HG03439 (cell line): ENCODE data around the gene CHMP4B.

Experiments used
- ATAC-seq: cut with Tn5 transposase; IDR thresholded peaks from one replicate; pipeline ENCODE4 v1.9.1; 2021; ENCODE audit warnings: mild to moderate bottlenecking, moderate library complexity; ENCODE audit not compliant: unreplicated experiment

The CHMP4B gene

DNA sequence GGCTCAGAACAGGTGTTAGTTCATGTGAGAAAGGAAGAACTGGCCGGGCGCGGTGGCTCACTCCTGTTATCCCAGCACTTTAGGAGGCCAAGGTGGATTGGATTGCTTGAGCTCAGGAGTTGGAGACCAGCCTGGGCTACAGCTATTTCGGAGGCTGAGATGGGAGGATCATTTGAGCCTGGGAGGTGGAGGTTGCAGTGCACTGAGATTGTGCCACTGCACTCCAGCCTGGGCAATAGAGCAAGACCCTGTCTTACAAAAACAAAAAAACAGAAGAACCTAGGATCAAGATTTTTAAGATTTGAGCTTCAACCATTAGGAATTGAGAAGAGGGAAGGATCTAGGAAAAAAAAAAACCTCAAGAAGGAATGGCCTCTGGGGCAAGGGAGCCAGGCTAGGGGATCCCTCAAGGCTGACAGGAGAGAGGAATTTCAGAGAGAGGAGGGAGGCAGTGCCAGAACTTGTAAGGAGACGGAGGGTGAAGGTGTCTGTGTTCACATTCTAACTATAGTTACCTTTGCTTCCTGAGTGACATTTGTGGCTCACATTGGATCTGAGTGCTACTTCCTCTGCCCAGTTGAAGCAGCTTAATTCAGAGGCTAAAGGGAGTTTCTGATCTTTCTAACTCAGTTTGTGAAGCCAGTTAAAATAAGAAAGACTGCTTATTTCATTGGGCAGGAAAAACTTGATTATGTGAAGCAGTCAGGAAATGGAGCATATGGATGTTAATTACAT, 26.1 kb downstream of the CHMP4B start:
- ATAC-seq = no peak

DNA sequence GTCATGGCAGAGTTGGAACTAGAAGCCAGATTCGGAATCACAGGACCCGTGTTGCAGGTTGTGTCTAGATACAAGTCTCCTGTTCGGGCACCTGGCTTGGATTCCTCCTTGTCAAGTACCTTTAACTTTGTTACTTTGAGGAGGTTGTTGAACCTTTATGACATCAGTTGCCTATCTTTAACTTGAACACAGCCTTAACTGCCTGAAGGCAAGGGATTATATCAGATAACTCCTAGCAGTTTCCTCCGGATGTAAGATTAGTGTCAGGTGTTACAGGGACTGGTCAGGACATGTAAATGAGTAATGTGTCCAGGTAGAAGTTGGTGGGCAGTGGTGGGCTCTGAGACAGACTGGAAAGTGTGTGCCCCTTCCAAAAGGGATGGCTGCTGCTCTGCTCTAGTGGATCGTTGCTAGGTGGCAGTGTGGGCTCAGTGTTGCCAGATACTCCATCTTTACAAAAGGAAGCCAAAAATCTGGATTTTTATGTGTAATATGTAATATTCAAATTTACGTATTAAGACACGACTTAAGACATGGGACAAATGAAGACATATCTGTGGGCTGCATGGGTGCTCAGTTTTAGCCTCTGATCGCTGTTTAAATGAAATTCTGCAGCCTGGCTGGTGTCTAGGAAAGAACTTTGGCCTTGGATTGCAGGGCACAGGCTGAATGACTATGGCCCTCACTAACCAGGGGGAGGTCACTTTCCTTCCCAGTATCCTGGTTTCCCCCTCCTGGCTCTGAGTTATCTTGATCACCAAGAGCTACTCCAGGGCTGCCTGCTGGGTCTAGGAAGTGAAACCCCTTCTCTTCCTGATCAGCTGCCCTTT, 27.1 kb downstream of the CHMP4B start:
- no peak for ATAC-seq

GRCh38 chr20:33839591-33839990, 28.4 kb downstream of the CHMP4B start:
- no peak for ATAC-seq

- ATAC-seq = no peak
Observed at GRCh38 chr20:33840160-33840559, 29.0 kb downstream of the CHMP4B start.

DNA sequence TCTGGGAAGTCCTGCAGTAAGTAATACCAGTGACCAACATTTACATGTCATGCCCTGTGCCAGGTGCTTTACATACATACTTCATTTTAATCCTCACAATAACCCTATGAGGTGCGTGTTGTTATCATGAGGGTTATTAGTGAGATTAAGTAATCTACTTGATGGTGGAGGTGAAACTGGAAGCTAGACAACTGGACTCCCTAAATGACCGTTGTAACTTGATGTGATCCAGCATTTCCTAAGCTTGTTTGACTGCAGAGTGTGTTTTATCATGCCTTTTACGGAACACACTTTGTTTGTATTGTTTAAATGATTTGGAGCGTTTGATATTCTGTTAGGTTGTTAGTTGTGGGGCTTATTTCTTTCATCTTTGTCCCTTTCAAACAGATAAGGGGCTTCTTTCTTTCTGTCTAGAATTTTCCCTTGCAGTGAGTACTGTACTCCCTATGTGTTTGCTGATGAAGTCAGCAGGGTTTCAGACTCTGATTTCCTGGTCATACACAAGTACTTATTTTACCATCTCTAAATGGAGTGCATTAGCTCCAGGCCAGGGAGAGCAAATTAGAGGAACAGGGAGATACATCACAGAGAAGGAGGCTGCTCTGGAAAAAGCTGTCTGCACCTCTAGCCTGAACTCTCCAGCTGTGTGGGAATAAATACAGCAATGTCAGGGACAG, 29.7 kb downstream of the CHMP4B start:
- no peak for ATAC-seq

DNA sequence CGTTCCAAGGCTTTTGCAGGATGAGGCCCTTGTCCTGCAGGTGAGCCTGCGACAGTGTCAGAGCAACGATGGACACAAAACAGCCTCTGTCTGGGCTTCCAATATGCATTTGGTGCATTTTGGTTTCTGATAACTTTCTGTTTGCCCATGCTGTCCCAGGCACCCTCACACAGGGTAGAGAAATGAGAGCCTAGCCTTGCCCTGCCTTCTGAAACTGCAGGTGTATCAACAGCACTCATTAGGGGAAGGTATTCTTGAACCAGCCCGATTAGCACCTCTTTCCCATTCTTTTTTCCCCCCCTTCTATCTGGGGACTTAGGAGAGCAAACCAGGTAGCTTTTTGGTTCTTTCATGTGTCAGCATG, 30.3 kb downstream of the CHMP4B start:
- ATAC-seq = no peak

DNA sequence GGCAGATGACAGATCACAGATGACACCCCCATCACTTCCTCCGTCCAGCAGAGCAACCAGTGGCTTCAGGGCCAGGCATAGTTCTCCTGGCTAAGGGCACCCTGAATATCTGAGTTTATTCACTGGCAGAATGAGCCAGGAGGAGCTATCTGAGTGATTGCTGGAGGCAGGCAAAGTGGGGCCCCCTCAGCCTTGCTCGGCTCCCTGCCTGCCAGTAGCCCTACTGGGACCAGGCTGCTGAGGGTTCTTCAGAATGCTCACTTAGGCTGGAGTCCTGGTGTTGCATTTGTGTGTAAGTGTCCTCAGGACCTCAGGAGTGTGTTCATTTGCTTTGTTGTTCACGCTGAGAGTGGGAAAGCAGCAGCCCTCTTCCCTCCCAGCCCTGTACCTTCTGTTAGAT, 31.2 kb downstream of the CHMP4B start:
- ATAC-seq = no peak

- no peak for ATAC-seq
Observed at GRCh38 chr20:33843050-33843449, 31.9 kb downstream of the CHMP4B start.

GRCh38 chr20:33843854-33844253, 32.7 kb downstream of the CHMP4B start:
- ATAC-seq = no peak

- no peak for ATAC-seq
Observed at GRCh38 chr20:33846291-33846935, 35.3 kb downstream of the CHMP4B start.

DNA sequence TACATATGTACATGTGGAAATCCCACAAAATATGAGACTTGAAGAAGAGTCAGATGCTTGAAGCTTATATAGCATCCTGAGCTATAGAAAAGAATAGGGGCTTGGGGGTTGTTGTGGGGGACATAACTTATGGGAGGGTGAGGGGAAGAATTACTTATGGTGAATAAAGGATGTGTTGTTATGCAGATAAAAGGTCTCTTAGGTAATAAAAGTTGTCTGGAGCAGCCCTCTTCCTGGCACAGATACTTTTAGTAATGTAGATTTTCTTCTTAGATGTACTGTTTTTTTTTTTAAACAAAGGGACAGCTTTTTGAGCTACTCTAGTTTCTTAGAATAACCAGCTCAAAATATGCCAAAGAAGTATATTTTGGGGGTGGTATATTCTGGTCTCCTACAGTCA, 35.9 kb downstream of the CHMP4B start:
- no peak for ATAC-seq

DNA sequence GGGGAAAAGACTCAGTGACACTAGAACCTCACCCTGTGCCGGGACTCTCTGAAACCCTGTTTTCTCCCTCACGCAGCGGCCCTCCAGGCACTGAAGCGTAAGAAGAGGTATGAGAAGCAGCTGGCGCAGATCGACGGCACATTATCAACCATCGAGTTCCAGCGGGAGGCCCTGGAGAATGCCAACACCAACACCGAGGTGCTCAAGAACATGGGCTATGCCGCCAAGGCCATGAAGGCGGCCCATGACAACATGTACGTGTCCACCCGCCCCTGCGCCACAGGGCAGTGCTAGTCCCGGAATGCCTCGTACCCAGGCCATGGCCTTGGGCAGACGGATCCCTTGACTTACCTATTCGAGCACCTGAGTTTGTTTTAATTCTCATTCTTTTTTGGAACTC, 37.2 kb downstream of the CHMP4B start:
- no peak for ATAC-seq

GRCh38 chr20:33850159-33850558, 39.0 kb downstream of the CHMP4B start:
- ATAC-seq = no peak

GRCh38 chr20:33851842-33852466, 40.8 kb downstream of the CHMP4B start:
- ATAC-seq = no peak

DNA sequence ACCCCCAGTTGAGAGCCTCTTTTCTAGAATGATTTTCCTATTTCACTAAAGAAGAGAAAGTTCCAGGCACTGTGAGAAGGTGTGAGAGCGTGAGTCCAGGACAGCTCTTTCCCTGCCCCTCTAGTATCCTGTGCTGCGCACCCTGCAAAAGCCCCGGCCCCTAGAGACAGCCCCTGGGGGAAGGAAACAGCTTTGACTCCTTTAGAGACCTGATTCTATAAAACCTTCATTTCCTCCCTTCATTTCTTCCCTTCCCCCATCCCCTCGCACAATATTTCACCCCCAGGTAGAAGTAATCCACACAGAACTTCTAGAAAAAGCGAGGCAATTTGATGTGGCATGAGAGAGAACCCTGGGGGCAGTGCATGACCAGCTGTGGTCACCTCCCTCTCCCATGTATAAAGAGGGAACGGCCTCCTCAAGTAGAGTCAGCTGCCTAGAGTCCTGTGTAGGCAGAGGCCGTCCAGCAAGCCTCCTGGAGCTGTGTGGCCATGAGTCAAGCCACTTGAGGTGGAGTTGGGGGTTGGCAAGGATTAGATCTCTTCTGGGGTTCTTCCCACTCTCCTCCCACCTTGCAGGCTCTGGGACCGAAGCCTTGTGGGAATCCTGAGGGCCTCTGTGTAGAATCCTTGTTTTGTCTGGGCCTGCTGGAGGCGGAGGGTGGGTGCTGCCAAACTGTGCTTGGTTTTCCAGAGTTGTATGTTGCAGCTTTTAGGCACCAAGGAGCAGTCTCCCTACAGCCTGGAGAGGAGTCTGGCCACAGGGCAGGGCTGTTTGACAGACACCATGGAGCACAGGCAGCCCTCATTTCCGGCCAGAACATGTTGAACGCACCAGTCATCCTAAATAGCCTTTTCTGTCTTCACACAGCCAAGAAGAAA, 41.7 kb downstream of the CHMP4B start:
- ATAC-seq = no peak

GRCh38 chr20:33853507-33853813, 42.3 kb downstream of the CHMP4B start:
- ATAC-seq = no peak

DNA sequence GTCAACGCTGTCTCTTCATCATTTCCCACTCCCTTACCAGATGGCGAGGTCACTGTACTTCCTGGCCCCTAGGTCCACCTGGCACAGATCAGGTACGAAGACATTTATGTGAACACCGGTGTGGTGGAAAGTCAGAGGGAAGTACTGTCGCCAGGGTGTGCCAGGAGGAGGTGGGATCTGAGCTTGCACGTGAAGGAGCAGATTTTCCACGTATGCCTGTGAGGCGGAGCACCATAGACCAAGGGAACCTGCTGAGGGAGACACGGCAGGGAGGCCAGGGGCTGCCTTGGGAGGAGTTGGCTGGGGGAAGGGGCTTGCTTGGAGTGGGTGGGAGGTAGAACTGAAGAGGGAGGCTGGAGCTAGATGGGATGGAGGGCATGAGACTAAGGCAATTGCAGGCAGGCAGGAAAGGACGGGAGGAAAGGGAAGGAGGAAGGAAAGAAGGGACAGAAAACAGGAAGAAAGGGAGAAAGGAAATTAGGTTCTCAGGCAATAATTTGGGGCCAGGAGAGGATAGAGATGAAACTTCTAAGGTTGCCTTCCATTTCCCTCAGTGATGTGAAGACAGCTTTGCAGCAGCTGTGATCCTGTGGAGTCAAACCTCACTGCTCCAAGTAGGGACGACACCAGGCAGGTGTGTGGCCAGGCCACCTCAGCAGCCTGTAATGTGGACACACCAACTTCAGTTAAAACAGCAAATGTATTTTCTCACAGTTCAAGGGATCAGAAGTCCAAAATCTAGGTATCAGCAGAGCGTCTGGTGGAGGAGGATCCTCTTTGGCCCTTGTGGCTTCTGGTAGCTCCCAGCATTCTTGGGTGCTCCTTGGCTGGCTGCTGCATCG, 46.8 kb downstream of the CHMP4B start:
- ATAC-seq = no peak

DNA sequence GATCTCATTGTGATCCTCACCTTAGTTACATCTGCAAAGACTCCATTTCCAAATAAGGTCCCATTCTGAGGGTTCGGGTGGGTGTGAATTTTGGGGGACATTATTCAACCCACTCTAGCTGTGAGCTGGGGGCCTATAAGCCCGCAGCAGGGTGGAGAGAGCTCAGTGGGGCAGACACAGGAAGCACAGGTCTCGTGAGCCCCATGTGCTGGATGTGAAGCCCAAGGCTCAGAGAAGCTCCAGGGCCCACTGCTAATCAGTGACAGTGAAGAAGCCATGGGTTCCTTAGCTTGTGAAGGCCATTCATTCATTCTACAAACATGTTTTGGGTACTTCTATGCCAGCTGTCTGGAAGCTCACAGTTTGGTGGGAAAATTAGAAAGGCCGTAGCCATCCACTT, 47.5 kb downstream of the CHMP4B start:
- ATAC-seq = no peak

DNA sequence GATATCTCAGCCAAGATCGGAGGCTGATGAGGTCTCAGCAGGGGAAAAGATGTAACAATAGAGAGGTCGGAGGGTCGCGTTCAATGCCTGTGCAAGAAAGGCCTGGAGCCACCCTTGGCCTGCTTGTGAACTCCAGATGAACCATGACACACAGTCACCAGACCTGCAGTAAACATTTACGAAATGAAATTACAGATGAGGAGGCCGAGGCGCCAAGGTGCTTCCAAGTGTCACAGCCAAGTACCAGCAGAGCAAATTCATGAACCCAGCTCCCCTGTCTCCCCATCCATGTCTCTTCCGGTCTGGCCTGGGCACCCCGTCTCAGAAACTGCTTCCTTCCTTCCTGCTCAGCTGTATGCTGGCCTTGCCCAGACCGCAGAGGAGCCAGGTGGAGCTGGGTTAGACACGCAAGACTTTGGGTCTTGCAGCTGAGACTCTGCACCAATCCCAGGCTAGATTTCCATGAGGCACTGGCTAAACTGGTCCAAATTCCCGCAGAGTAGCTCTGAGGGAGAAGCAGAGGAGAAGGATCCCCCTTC, 48.1 kb downstream of the CHMP4B start:
- ATAC-seq = no peak
